ENCODE results near the gene NCKAP5.

DNA sequence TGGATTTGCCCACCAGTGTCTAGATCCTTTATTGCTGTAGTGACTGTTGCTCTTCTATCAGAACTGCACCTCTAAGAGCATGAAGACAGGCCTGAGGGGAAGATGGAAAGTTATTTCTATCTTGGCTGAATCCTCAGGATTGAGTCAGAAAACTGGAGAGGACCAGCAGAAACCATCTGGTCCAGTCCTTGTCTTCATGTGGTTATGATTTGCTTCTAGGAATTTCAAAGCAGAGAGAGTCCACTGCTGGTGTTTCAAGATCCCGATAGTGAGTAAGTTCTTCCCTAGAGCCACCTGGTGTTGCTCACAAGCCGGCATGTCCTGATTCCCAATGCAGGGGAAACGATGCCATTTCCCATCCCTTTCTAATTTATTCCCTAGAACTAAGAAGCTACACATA, 84.2 kb downstream of the NCKAP5 start:
- TF ChIP-seq, protein P1, sequence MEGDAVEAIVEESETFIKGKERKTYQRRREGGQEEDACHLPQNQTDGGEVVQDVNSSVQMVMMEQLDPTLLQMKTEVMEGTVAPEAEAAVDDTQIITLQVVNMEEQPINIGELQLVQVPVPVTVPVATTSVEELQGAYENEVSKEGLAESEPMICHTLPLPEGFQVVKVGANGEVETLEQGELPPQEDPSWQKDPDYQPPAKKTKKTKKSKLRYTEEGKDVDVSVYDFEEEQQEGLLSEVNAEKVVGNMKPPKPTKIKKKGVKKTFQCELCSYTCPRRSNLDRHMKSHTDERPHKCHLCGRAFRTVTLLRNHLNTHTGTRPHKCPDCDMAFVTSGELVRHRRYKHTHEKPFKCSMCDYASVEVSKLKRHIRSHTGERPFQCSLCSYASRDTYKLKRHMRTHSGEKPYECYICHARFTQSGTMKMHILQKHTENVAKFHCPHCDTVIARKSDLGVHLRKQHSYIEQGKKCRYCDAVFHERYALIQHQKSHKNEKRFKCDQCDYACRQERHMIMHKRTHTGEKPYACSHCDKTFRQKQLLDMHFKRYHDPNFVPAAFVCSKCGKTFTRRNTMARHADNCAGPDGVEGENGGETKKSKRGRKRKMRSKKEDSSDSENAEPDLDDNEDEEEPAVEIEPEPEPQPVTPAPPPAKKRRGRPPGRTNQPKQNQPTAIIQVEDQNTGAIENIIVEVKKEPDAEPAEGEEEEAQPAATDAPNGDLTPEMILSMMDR (IDR thresholded peaks at IDR 0.05), result no peak
- no peak for TF ChIP-seq POLR2A (IDR thresholded peaks at IDR 0.05)

All from upper lobe of left lung (tissue), 4 donors.